Kasumi-1 (cell line): ENCODE data around the gene WNT7B.
A peak's percentile ranks its signal among the peaks of the same experiment; 100 is the strongest.

Experiments used
- DNase-seq, 2 experiments: peaks; one replicate each; lab custom pipeline; 2025; lab: John Stamatoyannopoulos, UW

The WNT7B gene

GRCh38 chr22:45977003-45977411 is at the start of gene WNT7B:
Gene WNT7B, minus strand, starts transcription at chr22:45977162. Its CDS starts 408 bp downstream, at chr22:45976754.
- DNase-seq: no peak

DNA sequence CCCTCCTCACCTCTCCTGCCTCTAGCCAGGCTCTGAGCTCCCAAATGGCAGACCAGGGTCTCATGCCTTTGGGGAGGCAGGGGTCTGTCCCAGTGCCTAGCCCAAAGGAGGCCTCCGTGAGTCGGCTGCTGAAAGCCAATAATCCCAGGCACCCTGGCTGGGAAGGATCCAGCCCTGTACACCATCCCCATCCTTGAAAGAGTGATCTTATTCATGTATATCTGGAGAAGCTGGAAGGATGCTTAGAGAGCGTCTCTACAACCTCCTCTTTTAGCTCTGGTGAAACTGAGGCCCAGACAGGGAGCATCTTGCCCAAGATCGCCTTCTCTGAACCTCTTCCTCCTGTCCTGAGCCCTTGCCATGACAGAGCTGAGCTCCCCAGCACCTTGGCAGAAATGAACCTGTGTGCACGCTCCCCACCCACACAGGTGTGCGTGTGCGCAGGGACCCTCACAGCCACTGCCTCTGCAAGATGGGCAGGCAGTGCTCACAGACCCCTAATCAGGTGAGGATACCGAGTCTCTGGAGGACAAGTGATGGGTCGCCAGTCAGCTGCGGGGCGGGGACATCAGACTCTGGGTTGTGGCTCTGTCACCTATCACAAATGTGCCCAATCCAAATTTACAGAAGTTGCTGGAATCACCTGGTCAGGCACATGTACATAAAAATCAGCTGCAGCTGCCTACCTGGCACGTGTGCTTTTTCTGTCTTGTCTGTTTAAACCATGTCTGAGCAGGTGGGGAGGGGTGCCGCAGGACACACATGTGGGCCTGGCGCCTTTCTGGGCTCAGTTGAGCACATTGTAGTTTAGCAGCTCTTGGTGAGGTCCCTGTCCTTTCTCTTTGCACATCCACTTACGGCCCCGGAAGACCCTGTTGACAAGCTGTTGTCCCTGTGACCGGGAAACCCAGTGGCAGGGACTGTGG is 49.3 kb upstream of the WNT7B start:
- DNase-seq: no peak

- DNase-seq: no peak
These were observed 48.4 kb upstream of the WNT7B start for GRCh38 chr22:46025225-46025972.

- DNase-seq: no peak
These were observed 47.3 kb upstream of the WNT7B start for GRCh38 chr22:46024136-46024840.

DNA sequence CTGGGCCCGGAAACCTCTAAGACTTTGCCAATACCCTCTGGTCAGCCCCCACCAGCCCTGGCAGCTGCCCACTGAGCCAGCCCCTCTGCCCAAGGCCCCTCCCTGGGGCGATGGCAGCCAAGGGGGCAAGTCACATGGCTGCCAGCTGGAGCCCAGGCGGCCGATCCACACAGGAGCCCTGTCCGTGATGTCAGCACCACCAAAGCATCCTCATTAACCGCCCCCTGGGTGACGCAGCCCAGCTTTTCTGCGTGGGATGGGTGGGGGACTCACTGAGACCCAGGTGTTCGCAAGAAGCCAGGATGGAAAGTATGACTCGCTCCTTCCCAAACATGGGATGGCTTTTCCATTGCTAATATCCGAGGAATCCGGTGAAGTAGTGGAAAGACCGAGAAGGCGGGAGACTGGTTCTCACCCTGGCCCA is 46.6 kb upstream of the WNT7B start:
- DNase-seq: no peak

GRCh38 chr22:46022881-46023512 is 46.0 kb upstream of the WNT7B start:
- DNase-seq: no peak

DNA sequence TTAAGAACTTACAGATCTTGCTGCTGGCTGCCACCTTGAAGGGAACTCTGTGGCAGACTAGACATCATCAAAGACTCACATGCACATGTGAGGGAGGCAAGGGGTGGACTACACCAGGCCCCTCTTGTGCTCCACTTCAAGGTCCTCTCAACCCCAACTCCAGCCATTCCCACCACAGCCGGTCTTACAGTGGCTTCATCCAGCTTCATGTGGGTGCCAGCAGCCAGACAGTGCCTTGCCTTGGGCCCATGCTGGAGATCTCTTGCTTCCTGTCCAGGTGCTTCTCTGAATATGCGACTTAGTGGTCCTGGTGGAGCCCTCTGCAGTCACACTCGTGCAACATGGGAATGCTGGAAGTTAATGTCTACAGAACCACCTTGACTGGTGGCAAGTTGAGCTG is 44.6 kb upstream of the WNT7B start:
- DNase-seq: no peak

DNA sequence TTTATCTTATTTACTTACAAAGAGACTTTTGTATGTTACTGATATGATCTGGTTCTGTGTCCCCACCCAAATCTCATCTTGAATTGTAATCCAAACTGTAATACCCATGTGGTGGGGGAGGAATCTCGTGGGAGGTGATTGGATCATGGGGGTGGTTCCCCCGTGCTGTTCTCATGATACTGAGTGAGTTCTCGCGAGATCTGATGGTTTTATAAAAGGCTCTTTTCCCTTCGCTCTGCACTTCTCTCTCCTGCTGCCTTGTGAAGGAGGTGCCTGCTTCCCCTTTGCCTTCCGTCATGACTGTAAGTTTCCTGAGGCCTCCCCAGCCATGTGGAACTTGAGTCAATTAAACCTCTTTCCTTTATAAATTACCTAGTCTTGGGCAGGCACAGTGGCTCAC is 42.4 kb upstream of the WNT7B start:
- DNase-seq: no peak

GRCh38 chr22:46018859-46019258 is 41.9 kb upstream of the WNT7B start:
- DNase-seq: no peak

DNA sequence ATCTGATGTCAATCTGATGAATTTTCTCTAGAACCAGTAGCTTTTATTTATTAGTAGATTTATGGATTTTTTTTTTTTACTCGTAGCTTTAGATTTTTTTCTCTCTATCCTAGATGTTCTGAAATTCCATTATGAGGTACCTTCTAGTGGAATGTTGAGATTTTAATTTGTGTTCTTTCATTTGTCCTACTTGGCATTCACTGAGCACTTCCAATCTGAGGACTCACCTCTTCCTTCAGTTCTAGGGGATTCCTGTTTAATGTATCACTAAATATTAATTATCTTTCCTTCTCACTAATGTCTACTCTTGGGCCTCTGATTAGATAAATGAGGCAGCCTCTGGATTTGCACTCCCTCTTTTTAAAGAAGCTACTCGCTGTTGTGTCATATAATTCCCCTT is 40.2 kb upstream of the WNT7B start:
- no peak for DNase-seq

DNA sequence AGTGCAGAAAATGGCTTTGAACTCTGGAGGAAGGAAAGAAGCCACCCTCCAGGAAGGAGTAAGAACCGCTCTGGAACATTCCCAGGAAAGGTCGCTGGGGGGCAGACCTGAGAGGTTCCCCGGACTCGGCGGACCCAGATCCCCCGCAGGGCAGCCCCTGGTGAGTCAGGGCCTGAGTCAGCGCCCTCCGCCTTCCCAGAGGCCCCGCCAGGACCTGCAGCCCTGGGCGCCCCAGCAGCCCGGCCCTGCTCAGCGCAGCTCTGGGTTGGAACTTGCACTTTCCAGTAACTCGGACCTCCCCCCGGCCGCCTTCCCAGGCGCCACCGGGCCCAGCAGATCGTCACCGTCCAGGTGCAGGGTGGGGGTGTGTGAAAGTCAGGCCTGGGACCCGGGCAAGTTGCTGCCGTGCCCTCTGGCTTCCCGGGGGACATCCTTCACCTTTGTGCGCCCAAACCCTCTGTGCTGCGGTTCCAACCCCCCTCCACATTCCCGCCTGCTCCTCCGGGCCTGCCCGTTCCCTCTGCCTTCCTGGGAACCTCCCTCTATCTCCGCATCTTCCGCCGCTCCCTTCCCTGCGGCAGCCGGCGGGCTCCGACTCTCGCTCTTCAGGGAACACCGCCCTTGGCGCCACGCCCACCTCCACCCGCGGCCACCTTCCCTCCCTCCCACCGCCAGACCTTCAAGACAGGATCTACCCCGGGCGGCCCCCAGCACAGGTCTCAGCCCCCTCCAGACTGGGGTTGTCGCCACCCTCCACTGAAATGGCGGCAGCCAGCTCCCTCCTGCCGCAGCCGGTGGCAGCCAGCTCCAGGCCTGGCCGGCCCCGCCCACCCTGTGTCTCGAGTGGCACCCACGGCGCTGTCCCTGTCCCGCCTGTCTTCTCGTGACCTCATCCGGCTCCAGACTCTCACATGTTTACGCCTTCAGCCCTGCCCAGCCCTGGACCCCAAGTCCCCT is 36.8 kb upstream of the WNT7B start:
- DNase-seq: peak; percentile 92 to 94

GRCh38 chr22:46012881-46013281 is 35.9 kb upstream of the WNT7B start:
- no peak for DNase-seq

DNA sequence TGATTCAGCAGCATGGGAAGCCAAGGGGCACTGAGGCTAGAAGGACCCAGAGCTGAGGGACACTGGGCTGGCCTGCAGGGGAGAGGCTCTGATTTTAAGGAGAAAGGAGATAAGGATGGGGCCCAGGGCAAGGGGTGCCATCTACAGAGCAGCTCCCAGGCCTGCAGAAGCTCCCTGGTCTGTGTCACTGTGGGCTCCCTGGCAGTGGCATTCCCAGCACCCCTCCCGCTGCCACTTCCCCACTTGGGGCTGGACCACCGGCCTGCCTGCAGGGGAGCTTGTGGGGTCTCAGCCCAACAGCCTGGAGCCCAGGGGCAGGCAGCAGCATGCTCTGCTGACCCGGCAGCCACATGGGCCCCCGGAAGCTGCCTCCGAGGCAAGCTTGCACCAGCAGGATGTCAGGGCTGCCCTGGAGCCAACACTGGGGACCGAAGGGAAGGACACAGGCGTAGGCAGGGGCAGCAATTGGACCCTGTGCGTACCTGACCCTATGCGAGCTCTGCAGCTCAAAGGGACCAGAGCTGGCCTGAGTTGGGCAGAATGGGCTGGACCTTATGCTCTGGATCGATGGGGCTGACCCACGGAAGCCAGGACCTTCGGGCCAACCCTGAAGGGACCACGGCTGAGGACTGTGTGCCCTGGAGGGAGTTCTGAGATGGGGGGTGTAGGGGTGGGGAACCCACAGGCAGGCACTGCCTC is 35.4 kb upstream of the WNT7B start:
- DNase-seq: no peak

GRCh38 chr22:46011627-46012181 is 34.7 kb upstream of the WNT7B start:
- no peak for DNase-seq

DNA sequence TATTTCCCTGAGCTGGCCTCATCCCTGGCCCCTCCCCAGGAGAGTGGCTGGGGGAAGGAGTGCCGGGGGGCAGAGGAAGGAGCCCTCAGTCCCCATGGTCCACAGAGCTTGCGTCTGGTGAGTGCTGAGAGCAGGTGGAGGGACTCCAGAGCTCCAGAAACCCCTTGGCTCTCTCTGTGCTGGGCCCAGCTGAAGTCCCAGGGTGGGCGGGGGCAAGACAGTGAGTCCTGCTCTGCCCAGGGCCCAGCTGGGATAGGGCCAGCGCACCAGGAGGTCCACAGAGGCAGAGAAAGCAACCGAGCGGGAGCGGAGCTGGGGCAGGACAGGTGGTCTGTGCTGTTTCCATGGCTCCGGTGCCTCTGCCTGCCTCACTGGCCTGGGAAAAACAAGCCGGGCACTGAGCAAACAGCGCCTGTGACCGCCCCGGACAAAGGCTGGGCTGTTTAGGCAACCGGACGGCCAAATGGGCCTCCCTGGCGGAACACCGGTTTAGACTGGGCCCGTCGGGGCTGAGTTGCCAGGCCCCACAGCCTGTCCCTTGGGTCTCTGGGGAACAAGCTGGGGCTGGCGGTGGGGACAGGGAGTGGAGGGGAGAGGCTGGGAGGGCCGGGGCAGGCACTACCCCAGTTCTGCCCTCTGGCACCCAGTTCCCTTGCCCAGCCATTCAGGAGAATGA is 34.1 kb upstream of the WNT7B start:
- no peak for DNase-seq

DNA sequence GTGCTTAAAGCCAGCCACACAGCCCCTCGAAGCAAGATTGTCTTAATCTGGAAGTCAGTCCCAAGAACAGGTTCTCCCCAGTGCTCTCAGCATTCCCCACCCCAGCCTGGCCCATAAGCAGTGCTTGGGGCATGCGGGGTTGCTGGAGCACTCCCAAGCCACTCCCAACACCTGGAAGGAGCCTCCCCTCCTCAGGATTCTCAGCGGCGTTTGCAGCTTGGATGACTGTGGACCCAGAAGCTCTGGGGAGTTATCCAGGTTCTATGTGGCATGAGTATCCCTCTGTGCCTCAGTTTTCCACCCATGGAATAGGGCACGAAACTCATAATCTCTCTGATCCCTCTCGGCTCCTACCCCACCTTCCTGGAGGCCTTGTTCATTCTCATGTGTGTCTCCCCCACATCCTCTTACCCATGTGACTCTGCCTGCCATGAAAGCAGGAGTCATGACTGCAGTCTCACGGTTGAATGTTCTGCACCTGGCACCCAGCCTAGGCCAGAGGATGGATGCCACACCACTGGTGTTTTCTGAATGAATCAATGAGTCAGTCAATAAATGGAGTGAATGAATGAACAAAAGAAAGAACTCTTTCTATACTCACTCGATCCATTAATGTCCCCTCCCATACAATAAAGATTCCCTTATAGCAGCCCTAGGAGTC is 33.4 kb upstream of the WNT7B start:
- DNase-seq: no peak

- no peak for DNase-seq
These were observed 32.8 kb upstream of the WNT7B start for GRCh38 chr22:46009730-46010129.

DNA sequence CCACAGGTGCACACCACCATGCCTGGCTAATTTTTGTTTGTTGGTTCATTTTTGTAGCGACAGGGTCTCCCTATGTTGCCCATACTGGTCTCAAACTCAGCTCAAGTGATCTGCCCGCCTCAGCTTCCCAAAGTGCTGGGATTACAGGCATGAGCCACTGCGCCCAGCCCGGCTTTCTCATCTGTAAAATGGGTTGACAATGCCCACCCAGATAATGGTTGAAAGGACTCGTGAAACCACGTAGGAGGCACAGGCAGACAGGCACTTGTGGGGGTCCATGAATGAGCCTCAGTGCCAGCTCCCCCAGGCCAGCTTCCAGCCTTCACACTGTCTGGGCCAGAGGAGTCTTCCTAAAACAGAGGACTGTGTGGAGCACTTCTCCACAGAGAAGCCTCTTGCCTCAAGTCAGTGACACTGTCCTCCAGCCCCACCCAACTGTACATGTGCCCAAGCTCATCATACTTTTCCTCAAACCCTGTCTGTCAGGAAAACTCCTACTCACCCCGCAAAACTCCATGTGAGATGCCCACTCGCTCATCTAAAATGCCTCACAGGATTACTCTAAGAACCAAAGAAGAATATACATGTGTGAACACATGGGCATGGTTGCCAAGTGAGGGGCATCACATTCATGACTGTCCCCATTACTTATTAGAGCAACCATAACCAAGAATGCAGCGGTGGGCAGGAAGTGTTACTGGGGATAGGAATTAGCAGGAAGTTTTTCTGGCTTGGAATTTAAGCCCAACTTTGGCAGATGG is 32.1 kb upstream of the WNT7B start:
- DNase-seq: no peak
